Measurements from ENCODE around the gene CMBL. TPM values are rescaled to one million over a fixed set of nuclear protein-coding genes. Genes with fewer than 3 reads are reported as not detected.

Gene CMBL
- total RNA-seq, 1 donor: 8.2 TPM

- H3K4me3 ChIP-seq (ENCODE audit: low read depth, low read length): no peak overlapping the region
- no peak for TF ChIP-seq CTCF (IDR thresholded peaks at IDR 0.05; ENCODE audit: insufficient read depth, low read depth, low read length)
- DNase-seq (ENCODE audit: low read depth): no peak
These were observed 6.4 kb downstream of the CMBL start for GRCh38 chr5:10301266-10301665.

- no peak overlapping the region for H3K4me3 ChIP-seq (ENCODE audit: low read depth, low read length)
- no peak for DNase-seq (ENCODE audit: low read depth)
- TF ChIP-seq CTCF (IDR thresholded peaks at IDR 0.05; ENCODE audit: insufficient read depth, low read depth, low read length): no peak
These were observed 7.5 kb downstream of the CMBL start for GRCh38 chr5:10300246-10300645.

GRCh38 chr5:10297646-10298204 lies 10.0 kb downstream of the CMBL start:
- no peak for TF ChIP-seq CTCF (IDR thresholded peaks at IDR 0.05; ENCODE audit: insufficient read depth, low read depth, low read length)
- no peak for DNase-seq (ENCODE audit: low read depth)
- H3K4me3 ChIP-seq (ENCODE audit: low read depth, low read length): no peak overlapping the region

- peak; percentile 24 for DNase-seq (ENCODE audit: low read depth)
- no peak overlapping the region for H3K4me3 ChIP-seq (ENCODE audit: low read depth, low read length)
- TF ChIP-seq CTCF (IDR thresholded peaks at IDR 0.05; ENCODE audit: insufficient read depth, low read depth, low read length): no peak
These were observed 11.9 kb downstream of the CMBL start for GRCh38 chr5:10295619-10296326.

- H3K4me3 ChIP-seq (ENCODE audit: low read depth, low read length): no peak overlapping the region
- DNase-seq (ENCODE audit: low read depth): no peak
These were observed 13.6 kb downstream of the CMBL start for GRCh38 chr5:10293907-10294662.

More at GRCh38 chr5:10293907-10294662, 13.6 kb downstream of the CMBL start:
- TF ChIP-seq CTCF (IDR thresholded peaks at IDR 0.05; ENCODE audit: insufficient read depth, low read depth, low read length): no peak
